Type B pancreatic cell (in vitro differentiated cells): ENCODE results near the gene FBXW7. TPM values are rescaled to one million over a fixed set of nuclear protein-coding genes. Genes with fewer than 3 reads are reported as not detected.

Experiments used
- DNase-seq: peaks from one replicate; pipeline ENCODE4 v3.0.0; 2021; ENCODE audit warnings: mixed read lengths; ENCODE audit not compliant: unreplicated experiment; ENCODE audit errors: extremely low spot score
- H3K27ac Mint-ChIP-seq: 2 replicates; pipeline ENCODE4 v1.8.0; 2021; ENCODE audit warnings: mild to moderate bottlenecking, mixed read lengths
- H3K27me3 Mint-ChIP-seq: 2 replicates; pipeline ENCODE4 v1.8.0; 2021; ENCODE audit warnings: mixed read lengths
- H3K36me3 Mint-ChIP-seq: 2 replicates; pipeline ENCODE4 v1.8.0; 2021; ENCODE audit warnings: mixed read lengths
- H3K4me1 Mint-ChIP-seq: one replicate; pipeline ENCODE4 v1.8.0; 2021; ENCODE audit warnings: mixed read lengths; ENCODE audit not compliant: unreplicated experiment
- H3K4me3 Mint-ChIP-seq: 2 replicates; pipeline ENCODE4 v1.8.0; 2021; ENCODE audit warnings: mild to moderate bottlenecking, mixed read lengths
- H3K9me3 Mint-ChIP-seq: 2 replicates; pipeline ENCODE4 v1.8.0; 2021; ENCODE audit warnings: mixed read lengths
- total RNA-seq: library from RNA; stranded (reverse); gene quantifications from 2 replicates; pipeline ENCODE4 v1.2.1, GENCODE V29; 2021; ENCODE audit warnings: low replicate concordance
- TF ChIP-seq, protein P1 (sequence below): fragments of 200-600 bp; sonication (generic); conservative IDR thresholded peaks from 2 replicates; pipeline ENCODE4 v1.5.0; 2021; ENCODE audit warnings: antibody characterized with exemption, mild to moderate bottlenecking

FBXW7 gene
- total RNA-seq, 1 donor from 2014 or later, result 53.0 TPM

DNA sequence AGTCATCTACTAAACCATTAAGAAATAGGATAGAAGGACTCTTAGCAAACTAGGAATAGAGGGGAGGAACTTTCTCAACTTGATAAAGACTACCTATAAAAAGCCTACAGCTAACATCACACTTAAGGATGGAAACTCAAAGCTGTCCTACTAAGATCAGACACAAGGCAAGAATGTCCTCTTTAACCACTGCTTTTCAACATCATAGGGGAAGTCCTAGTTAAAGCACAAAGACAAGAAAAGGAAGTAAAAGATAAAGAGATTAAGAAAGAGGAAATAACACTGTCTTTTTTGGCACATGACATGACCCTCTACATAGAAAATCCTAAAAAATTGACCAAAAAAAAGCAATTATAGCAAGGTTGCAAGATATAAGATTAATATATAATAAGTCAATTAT, 136.6 kb downstream of the FBXW7 start:
- H3K36me3 Mint-ChIP-seq, result peaks cover 6% of the 10 kb centered on the region
- H3K9me3 Mint-ChIP-seq, result no peaks in the 10 kb centered on the region
- no peak overlapping the region for H3K4me3 Mint-ChIP-seq
- DNase-seq, result no peak
- H3K27ac Mint-ChIP-seq, result no peak overlapping the region
- H3K4me1 Mint-ChIP-seq, result no peaks in the 10 kb centered on the region
- H3K27me3 Mint-ChIP-seq, result no peaks in the 10 kb centered on the region
- TF ChIP-seq, protein P1, sequence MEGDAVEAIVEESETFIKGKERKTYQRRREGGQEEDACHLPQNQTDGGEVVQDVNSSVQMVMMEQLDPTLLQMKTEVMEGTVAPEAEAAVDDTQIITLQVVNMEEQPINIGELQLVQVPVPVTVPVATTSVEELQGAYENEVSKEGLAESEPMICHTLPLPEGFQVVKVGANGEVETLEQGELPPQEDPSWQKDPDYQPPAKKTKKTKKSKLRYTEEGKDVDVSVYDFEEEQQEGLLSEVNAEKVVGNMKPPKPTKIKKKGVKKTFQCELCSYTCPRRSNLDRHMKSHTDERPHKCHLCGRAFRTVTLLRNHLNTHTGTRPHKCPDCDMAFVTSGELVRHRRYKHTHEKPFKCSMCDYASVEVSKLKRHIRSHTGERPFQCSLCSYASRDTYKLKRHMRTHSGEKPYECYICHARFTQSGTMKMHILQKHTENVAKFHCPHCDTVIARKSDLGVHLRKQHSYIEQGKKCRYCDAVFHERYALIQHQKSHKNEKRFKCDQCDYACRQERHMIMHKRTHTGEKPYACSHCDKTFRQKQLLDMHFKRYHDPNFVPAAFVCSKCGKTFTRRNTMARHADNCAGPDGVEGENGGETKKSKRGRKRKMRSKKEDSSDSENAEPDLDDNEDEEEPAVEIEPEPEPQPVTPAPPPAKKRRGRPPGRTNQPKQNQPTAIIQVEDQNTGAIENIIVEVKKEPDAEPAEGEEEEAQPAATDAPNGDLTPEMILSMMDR, result no peak

DNA sequence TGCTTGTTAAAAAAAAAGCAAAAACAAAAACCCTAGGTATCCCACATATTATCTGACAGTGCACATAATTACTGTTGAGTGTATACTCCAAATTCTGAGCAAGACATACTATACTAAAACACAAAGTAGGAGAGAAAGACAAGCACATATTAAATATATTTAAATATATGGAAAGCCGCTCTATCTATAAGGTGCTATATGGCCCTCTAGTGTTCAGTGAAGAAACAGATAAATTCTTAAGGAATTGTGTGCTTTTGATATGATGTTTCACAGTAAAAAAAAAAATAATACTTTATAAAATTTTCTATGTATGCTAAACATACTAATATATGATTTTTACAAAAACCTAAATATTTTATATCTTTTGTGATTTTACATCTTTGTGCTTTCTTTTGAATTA, 137.8 kb downstream of the FBXW7 start:
- DNase-seq, result no peak
- Mint-ChIP-seq H3K4me3 (no peak overlapping the region), H3K27ac (no peak overlapping the region), H3K9me3 (no peaks in the 10 kb centered on the region), H3K27me3 (no peaks in the 10 kb centered on the region), H3K36me3 (peaks cover 6% of the 10 kb centered on the region), H3K4me1 (no peaks in the 10 kb centered on the region)
- TF ChIP-seq, protein P1, result peak; percentile 80

DNA sequence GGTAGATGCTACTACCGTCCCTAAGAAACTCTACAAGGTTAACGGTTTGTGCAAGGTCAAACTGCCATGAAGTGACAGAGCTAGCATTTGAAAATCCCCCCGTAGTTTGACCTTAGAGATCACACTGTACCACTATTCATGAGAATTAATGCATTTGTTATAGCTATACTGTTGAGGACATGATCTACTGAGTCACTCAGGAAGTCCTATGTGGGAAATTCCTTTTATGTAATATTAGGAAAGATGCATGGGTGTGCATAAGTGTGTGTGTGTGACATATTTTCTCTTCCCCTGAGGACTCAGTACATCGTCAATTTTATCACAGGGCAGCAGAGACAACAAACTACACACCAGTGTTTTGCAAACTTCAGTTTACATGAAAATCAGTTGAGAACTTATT, 141.1 kb downstream of the FBXW7 start:
- Mint-ChIP-seq H3K27ac (no peak overlapping the region), H3K4me1 (no peaks in the 10 kb centered on the region), H3K9me3 (no peaks in the 10 kb centered on the region), H3K4me3 (no peak overlapping the region), H3K36me3 (no peaks in the 10 kb centered on the region), H3K27me3 (no peaks in the 10 kb centered on the region)
- DNase-seq, result no peak
- TF ChIP-seq, protein P1, result no peak

DNA sequence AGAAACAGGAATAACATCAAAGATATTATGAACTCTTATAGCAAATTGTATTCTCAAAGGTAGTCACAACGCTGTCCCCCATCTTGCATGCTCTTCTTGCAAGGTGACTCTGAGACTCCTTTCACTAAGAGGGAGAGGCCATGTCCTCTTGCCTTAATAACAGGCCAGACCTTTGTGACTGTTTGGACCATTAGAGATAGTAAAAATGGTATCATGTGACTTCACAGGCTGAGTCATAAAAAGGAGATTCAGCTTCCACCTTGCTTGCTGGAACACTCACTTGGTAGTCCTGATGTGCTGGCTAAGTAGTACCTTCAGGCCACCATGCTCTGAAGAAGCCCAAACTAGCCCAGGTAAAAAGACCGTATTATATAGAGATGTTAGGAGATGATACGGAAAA, 143.8 kb downstream of the FBXW7 start:
- Mint-ChIP-seq H3K27ac (no peak overlapping the region), H3K4me1 (no peaks in the 10 kb centered on the region), H3K36me3 (no peaks in the 10 kb centered on the region), H3K4me3 (no peak overlapping the region), H3K27me3 (no peaks in the 10 kb centered on the region), H3K9me3 (no peaks in the 10 kb centered on the region)
- TF ChIP-seq, protein P1, result no peak
- DNase-seq, result no peak

DNA sequence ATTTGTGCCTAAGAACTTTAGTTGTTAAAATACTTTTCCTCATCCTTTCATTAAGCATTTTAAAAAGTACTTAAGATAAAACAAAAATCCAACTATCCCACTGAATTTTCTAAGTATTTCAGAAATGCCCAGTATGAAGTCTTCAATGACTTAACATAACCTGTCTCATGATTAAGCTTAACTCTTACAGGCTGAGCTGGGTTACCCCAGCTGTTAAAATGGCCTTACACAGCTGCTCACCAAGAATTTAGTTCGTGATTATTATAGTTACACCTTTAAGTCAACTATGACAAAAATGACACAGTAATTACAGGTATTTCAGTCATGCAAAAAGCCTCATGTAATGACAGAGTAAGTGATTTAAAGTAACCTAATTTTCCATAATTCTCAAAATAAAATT, 145.7 kb downstream of the FBXW7 start:
- Mint-ChIP-seq H3K4me1 (no peaks in the 10 kb centered on the region), H3K36me3 (no peaks in the 10 kb centered on the region), H3K27ac (no peak overlapping the region), H3K4me3 (no peak overlapping the region), H3K27me3 (no peaks in the 10 kb centered on the region), H3K9me3 (no peaks in the 10 kb centered on the region)
- TF ChIP-seq, protein P1, result no peak
- no peak for DNase-seq

DNA sequence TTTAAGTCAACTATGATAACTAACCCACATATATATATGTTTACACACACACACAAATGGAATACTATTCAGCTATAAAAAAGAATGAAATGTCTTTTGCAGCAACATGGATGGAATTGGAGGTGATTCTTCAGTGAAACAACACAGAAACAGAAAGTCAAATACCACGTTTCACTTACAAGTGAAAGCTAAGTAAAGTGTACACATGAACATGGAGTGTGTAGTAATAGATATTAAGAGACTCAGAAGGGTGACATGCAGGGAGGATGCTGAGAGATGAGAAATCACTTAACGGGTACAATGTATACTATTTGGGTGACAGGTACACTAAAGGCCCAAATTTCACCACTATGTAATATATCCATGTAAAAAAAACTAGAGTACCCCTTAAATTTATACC, 146.5 kb downstream of the FBXW7 start:
- no peaks in the 10 kb centered on the region for H3K9me3 Mint-ChIP-seq
- H3K4me1 Mint-ChIP-seq, result no peaks in the 10 kb centered on the region
- H3K27ac Mint-ChIP-seq, result no peak overlapping the region
- no peak for DNase-seq
- TF ChIP-seq, protein P1, result no peak
- H3K27me3 Mint-ChIP-seq, result no peaks in the 10 kb centered on the region
- no peaks in the 10 kb centered on the region for H3K36me3 Mint-ChIP-seq
- no peak overlapping the region for H3K4me3 Mint-ChIP-seq
